Gastroesophageal sphincter (tissue), 3 donors: Measurements from ENCODE around the gene CROCC2.

Source experiments
- CTCF ChIP-seq, 4 experiments: fragments of 200-600 bp in 2 of 4; fragments of 450-650 bp in 2 of 4; sonication (generic) in 1 of 4; IDR thresholded peaks; one replicate each; pipeline ENCODE4 v1.5.1; 2017 to 2019; ENCODE audit warnings: antibody characterized with exemption in 4 of 4, mild to moderate bottlenecking in 2 of 4, moderate library complexity in 2 of 4
- EP300 ChIP-seq: sonication (generic); formaldehyde crosslinking; IDR thresholded peaks from one replicate; pipeline ENCODE4 v1.6.1; 2017; ENCODE audit warnings: antibody characterized with exemption, mild to moderate bottlenecking
- POLR2A ChIP-seq, 2 donors: fragments of 450-650 bp; IDR thresholded peaks; one replicate each; pipeline ENCODE4 v1.6.1; 2017; ENCODE audit warnings: antibody characterized with exemption in 2 of 2, mild to moderate bottlenecking in 2 of 2, moderate library complexity in 1 of 2
- POLR2AphosphoS5 ChIP-seq: sonication (generic); formaldehyde crosslinking; IDR thresholded peaks from one replicate; pipeline ENCODE4 v1.6.1; 2017; ENCODE audit warnings: antibody characterized with exemption

- TF ChIP-seq CTCF (IDR thresholded peaks at IDR 0.05) (no peak), POLR2A (IDR thresholded peaks at IDR 0.05) (no peak), POLR2AphosphoS5 (no peak), EP300 (no peak)
Observed at GRCh38 chr2:241030333-241030680, 124.2 kb downstream of the CROCC2 start.
